SK-N-SH treated with all-trans-retinoic acid at 6 μM for 48 hours (cell line): Measurements from ENCODE around the gene KCNG2.

ENCODE experiments used
- ATAC-seq: fragments of 200-7000 bp; cut with Tn5 transposase; 3 replicates; pipeline ENCODE4 v1.9.1; 2020; ENCODE audit warnings: mild to moderate bottlenecking, moderate library complexity
- ARNTL ChIP-seq: fragments of 450-650 bp; formaldehyde crosslinking; IDR thresholded peaks from 2 replicates; pipeline ENCODE4 v1.5.0; 2020; ENCODE audit warnings: low read depth, mild to moderate bottlenecking, moderate library complexity, borderline replicate concordance
- BACH2 ChIP-seq: fragments of 250-450 bp; sonication (Bioruptor Pico); IDR thresholded peaks from 2 replicates; pipeline ENCODE4 v1.9.0; 2021; ENCODE audit warnings: mild to moderate bottlenecking, borderline replicate concordance
- CSDC2 ChIP-seq: fragments of 250-450 bp; sonication (Bioruptor Pico); IDR thresholded peaks from 2 replicates; pipeline ENCODE4 v1.5.0; 2020; ENCODE audit warnings: mild to moderate bottlenecking, moderate library complexity
- ESRRG ChIP-seq: fragments of 250-450 bp; sonication (Bioruptor Pico); IDR thresholded peaks from 2 replicates; pipeline ENCODE4 v1.6.1; 2021; ENCODE audit warnings: mild to moderate bottlenecking
- GLIS3 ChIP-seq: fragments of 250-450 bp; sonication (Bioruptor Pico); IDR thresholded peaks from 2 replicates; pipeline ENCODE4 v1.5.0; 2020; ENCODE audit warnings: mild to moderate bottlenecking, moderate library complexity
- ISL1 ChIP-seq: fragments of 250-450 bp; sonication (Bioruptor Pico); IDR thresholded peaks from 2 replicates; pipeline ENCODE4 v2.1.2; 2022; ENCODE audit warnings: mild to moderate bottlenecking, moderate library complexity
- OSR1 ChIP-seq: fragments of 250-450 bp; sonication (Bioruptor Pico); IDR thresholded peaks from 2 replicates; pipeline ENCODE4 v1.8.0; 2022; ENCODE audit warnings: moderate library complexity, mild to moderate bottlenecking, inconsistent platforms
- PPARA ChIP-seq: fragments of 250-450 bp; sonication (Bioruptor Pico); IDR thresholded peaks from 2 replicates; pipeline ENCODE4 v1.5.0; 2020; ENCODE audit warnings: mild to moderate bottlenecking, borderline replicate concordance
- RARB ChIP-seq: fragments of 250-450 bp; sonication (Bioruptor Pico); IDR thresholded peaks from 2 replicates; pipeline ENCODE4 v1.8.0; 2021; ENCODE audit warnings: mild to moderate bottlenecking, moderate library complexity
- SNAI2 ChIP-seq: fragments of 250-450 bp; sonication (Bioruptor Pico); IDR thresholded peaks from 2 replicates; pipeline ENCODE4 v1.5.0; 2020; ENCODE audit warnings: mild to moderate bottlenecking, moderate library complexity
- TOX ChIP-seq: fragments of 250-450 bp; sonication (Bioruptor Pico); IDR thresholded peaks from 2 replicates; pipeline ENCODE4 v1.8.0; 2021; ENCODE audit warnings: mild to moderate bottlenecking, moderate library complexity, borderline replicate concordance
- ZFP3 ChIP-seq: fragments of 250-450 bp; sonication (Bioruptor Pico); IDR thresholded peaks from 2 replicates; pipeline ENCODE4 v1.5.0; 2020; ENCODE audit warnings: mild to moderate bottlenecking, moderate library complexity
- ZNF565 ChIP-seq: fragments of 450-650 bp; formaldehyde crosslinking; conservative IDR thresholded peaks from 2 replicates; pipeline ENCODE4 v1.5.0; 2020; ENCODE audit warnings: low read depth, mild to moderate bottlenecking, moderate library complexity
- ZNF70 ChIP-seq: fragments of 450-650 bp; formaldehyde crosslinking; IDR thresholded peaks from 2 replicates; pipeline ENCODE4 v1.5.0; 2020; ENCODE audit warnings: mild to moderate bottlenecking, moderate library complexity
- ZNF8 ChIP-seq: fragments of 450-650 bp; formaldehyde crosslinking; IDR thresholded peaks from 2 replicates; pipeline ENCODE4 v1.5.0; 2020; ENCODE audit warnings: mild to moderate bottlenecking, moderate library complexity
- TF ChIP-seq, protein P1 (sequence below): fragments of 250-450 bp; sonication (Bioruptor Pico); IDR thresholded peaks from 2 replicates; pipeline ENCODE4 v1.5.1; 2021; ENCODE audit warnings: mild to moderate bottlenecking, moderate library complexity
- TF ChIP-seq, protein P2 (sequence below): fragments of 250-450 bp; sonication (Bioruptor Pico); IDR thresholded peaks from 2 replicates; pipeline ENCODE4 v1.8.0; 2020; ENCODE audit warnings: mild to moderate bottlenecking, moderate library complexity, borderline replicate concordance
- TF ChIP-seq, protein P3 (sequence below): fragments of 250-450 bp; sonication (Bioruptor Pico); IDR thresholded peaks from 2 replicates; pipeline ENCODE4 v1.8.0; 2021; ENCODE audit warnings: low read depth, mild to moderate bottlenecking, moderate library complexity, borderline replicate concordance
- TF ChIP-seq, protein P4 (sequence below): fragments of 250-450 bp; sonication (Bioruptor Pico); IDR thresholded peaks from 2 replicates; pipeline ENCODE4 v1.5.0; 2020; ENCODE audit warnings: mild to moderate bottlenecking, moderate library complexity

Gene KCNG2

DNA sequence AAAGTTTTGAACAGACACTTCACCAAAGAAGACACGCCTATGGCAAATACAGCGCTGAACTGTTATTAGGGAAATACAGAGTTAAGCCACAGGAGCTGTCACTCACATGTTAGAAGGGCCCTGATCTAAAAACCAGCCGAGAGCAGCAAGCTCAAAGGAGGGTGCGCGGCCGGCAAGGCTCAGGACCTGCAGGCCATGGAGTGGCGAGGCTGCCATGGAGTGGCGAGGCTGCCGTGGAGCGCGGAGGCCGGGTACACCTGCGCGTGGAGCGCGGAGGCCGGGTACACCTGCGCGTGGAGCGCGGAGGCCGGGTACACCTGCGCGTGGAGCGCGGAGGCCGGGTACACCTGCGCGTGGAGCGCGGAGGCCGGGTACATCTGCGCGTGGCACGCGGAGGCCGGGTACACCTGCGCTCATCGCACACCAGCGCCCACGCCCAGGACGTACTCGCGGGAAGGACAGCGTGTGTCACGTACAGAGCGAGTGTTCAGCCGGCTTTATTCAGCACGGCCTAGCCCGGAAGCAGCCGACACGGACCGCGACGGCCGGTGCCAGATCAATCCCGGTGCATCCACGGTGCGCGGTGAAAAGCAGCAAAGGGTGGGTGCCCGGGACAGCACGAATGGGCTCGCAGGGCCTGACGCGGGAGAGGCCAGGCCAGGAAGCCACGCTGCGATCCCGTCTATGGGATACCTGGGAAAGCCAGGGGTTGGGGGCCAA lies 84.9 kb downstream of the KCNG2 start:
- TF ChIP-seq, protein P1, sequence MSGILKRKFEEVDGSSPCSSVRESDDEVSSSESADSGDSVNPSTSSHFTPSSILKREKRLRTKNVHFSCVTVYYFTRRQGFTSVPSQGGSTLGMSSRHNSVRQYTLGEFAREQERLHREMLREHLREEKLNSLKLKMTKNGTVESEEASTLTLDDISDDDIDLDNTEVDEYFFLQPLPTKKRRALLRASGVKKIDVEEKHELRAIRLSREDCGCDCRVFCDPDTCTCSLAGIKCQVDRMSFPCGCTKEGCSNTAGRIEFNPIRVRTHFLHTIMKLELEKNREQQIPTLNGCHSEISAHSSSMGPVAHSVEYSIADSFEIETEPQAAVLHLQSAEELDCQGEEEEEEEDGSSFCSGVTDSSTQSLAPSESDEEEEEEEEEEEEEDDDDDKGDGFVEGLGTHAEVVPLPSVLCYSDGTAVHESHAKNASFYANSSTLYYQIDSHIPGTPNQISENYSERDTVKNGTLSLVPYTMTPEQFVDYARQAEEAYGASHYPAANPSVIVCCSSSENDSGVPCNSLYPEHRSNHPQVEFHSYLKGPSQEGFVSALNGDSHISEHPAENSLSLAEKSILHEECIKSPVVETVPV (CRISPR knock-in tag): no peak
- no peak for TF ChIP-seq CSDC2 (CRISPR knock-in tag)
- no peak for TF ChIP-seq TOX
- TF ChIP-seq ESRRG (CRISPR knock-in tag): no peak
- no peak for TF ChIP-seq ARNTL
- ATAC-seq: no peak

DNA sequence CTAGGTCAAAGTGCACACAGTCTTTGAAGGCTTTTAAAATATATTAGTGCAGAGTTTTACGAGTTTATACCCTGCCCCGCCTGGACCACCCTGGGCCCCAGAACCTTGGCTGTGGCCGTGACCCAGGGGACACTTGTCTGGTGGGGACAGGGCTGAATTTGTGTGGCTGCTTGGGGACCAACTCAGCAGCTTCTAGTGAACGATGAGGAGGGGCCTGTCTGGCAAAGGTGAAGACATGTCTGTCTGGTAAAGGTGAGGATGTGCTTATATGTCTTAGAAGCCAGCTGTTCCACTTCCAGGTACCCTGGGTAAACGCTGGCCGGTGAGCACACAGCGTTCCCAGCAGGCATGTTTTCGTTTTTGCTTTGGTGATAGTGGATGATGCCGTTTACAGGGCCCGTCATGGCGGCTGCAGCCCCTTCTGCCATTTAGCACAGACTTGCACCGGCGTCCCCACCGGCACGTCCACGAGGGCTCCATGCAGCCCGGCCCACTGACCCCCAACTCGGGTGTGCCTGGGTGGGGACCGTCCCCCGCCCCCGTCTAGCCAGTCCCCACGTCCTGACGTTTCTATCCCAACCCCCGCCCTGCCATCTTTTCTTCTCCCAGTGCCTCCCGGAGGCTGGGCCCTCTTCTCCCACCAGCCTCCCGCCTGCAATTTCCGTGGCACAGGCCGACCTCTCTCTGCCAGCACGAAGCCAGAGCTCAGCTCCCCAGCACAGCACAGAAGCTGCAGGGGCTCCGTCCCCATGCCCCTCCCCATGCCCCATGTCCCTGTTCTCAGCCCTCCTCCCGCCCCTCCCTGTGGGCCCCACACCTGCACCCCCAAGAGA lies 85.9 kb downstream of the KCNG2 start:
- ATAC-seq: no peak

DNA sequence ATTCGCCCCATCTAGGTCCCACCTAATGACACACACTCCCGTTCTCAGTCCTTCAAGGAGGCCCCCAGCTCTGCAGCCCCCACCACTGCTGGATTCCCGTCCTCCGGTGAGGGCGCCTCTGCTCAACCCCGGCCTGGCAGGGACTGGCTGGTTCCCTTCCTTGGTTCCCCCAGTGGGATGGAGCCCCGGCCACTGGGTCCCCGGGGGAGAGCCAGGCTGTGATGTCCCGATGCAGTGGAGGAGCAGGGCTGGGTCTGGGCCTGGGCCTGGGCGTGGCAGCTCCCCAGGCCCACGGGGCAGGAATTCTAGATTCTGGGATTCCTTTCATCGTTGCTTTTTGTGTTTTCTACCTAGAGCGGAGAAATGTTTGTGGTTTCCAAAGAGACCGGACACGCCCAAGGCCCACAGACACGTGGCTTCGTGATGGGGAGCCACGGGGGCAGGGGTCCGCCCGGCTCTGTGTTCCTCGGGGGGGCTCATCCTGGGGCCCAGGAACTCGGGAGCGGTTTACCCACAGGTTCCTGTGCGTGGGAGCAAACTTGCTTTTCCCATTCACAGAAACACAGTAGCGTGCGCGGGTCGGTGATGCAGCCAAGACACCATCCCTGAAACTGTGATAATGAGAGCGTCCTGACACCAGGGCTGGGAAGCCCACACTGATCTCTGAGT lies 86.7 kb downstream of the KCNG2 start:
- no peak for ATAC-seq
- TF ChIP-seq ZNF70 (CRISPR knock-in tag): no peak
- TF ChIP-seq PPARA (CRISPR knock-in tag): no peak
- no peak for TF ChIP-seq TOX
- TF ChIP-seq, protein P2, sequence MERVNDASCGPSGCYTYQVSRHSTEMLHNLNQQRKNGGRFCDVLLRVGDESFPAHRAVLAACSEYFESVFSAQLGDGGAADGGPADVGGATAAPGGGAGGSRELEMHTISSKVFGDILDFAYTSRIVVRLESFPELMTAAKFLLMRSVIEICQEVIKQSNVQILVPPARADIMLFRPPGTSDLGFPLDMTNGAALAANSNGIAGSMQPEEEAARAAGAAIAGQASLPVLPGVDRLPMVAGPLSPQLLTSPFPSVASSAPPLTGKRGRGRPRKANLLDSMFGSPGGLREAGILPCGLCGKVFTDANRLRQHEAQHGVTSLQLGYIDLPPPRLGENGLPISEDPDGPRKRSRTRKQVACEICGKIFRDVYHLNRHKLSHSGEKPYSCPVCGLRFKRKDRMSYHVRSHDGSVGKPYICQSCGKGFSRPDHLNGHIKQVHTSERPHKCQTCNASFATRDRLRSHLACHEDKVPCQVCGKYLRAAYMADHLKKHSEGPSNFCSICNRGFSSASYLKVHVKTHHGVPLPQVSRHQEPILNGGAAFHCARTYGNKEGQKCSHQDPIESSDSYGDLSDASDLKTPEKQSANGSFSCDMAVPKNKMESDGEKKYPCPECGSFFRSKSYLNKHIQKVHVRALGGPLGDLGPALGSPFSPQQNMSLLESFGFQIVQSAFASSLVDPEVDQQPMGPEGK: no peak
- TF ChIP-seq ZFP3 (CRISPR knock-in tag): no peak
- TF ChIP-seq, protein P3, sequence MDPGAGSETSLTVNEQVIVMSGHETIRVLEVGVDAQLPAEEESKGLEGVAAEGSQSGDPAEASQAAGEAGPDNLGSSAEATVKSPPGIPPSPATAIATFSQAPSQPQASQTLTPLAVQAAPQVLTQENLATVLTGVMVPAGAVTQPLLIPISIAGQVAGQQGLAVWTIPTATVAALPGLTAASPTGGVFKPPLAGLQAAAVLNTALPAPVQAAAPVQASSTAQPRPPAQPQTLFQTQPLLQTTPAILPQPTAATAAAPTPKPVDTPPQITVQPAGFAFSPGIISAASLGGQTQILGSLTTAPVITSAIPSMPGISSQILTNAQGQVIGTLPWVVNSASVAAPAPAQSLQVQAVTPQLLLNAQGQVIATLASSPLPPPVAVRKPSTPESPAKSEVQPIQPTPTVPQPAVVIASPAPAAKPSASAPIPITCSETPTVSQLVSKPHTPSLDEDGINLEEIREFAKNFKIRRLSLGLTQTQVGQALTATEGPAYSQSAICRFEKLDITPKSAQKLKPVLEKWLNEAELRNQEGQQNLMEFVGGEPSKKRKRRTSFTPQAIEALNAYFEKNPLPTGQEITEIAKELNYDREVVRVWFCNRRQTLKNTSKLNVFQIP (CRISPR knock-in tag): no peak
- no peak for TF ChIP-seq ZNF8 (CRISPR knock-in tag)
- no peak for TF ChIP-seq BACH2 (CRISPR knock-in tag)

More for the DNA sequence above, 85.9 kb downstream of the KCNG2 start:
- TF ChIP-seq SNAI2 (CRISPR knock-in tag): no peak
- TF ChIP-seq PPARA (CRISPR knock-in tag): no peak
- TF ChIP-seq ZFP3 (CRISPR knock-in tag): no peak
- no peak for TF ChIP-seq GLIS3
- TF ChIP-seq ARNTL: no peak
- TF ChIP-seq CSDC2 (CRISPR knock-in tag): no peak
- TF ChIP-seq TOX: no peak
- no peak for TF ChIP-seq ZNF8 (CRISPR knock-in tag)
- TF ChIP-seq, protein P1 (CRISPR knock-in tag): no peak
- TF ChIP-seq, protein P4, sequence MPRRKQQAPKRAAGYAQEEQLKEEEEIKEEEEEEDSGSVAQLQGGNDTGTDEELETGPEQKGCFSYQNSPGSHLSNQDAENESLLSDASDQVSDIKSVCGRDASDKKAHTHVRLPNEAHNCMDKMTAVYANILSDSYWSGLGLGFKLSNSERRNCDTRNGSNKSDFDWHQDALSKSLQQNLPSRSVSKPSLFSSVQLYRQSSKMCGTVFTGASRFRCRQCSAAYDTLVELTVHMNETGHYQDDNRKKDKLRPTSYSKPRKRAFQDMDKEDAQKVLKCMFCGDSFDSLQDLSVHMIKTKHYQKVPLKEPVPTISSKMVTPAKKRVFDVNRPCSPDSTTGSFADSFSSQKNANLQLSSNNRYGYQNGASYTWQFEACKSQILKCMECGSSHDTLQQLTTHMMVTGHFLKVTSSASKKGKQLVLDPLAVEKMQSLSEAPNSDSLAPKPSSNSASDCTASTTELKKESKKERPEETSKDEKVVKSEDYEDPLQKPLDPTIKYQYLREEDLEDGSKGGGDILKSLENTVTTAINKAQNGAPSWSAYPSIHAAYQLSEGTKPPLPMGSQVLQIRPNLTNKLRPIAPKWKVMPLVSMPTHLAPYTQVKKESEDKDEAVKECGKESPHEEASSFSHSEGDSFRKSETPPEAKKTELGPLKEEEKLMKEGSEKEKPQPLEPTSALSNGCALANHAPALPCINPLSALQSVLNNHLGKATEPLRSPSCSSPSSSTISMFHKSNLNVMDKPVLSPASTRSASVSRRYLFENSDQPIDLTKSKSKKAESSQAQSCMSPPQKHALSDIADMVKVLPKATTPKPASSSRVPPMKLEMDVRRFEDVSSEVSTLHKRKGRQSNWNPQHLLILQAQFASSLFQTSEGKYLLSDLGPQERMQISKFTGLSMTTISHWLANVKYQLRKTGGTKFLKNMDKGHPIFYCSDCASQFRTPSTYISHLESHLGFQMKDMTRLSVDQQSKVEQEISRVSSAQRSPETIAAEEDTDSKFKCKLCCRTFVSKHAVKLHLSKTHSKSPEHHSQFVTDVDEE: no peak
- no peak for TF ChIP-seq ESRRG (CRISPR knock-in tag)
- TF ChIP-seq OSR1: no peak
- TF ChIP-seq ZNF70 (CRISPR knock-in tag): no peak
- no peak for TF ChIP-seq ISL1 (CRISPR knock-in tag)
- TF ChIP-seq BACH2 (CRISPR knock-in tag): no peak
- no peak for TF ChIP-seq RARB (CRISPR knock-in tag)
- TF ChIP-seq, protein P3 (CRISPR knock-in tag): no peak
- no peak for TF ChIP-seq ZNF565 (CRISPR knock-in tag)
